Ascending aorta (tissue), 2 donors: ENCODE results near the gene NEK10. TPM values are rescaled to one million over a fixed set of nuclear protein-coding genes. Genes with fewer than 3 reads are reported as not detected.

Source experiments
- DNase-seq, 2 donors: peaks; one replicate each; pipeline ENCODE4 v3.0.0-alpha.2; 2019; ENCODE audit warnings: low spot score in 2 of 2
- H3K27ac ChIP-seq, 2 donors: fragments of 200-600 bp; sonication (generic); one replicate each; pipeline ENCODE4 v1.5.1; 2016 to 2017; ENCODE audit warnings: mild to moderate bottlenecking in 1 of 2
- H3K27me3 ChIP-seq: fragments of 200-600 bp; sonication (generic); one replicate; pipeline ENCODE4 v1.5.1; 2017
- H3K36me3 ChIP-seq, 2 donors: fragments of 200-600 bp; sonication (generic); one replicate each; pipeline ENCODE4 v1.5.1; 2016
- H3K4me1 ChIP-seq, 2 donors: fragments of 200-600 bp; sonication (generic); one replicate each; pipeline ENCODE4 v1.5.1; 2016 to 2017; ENCODE audit warnings: mild to moderate bottlenecking in 1 of 2
- H3K4me3 ChIP-seq, 2 donors: fragments of 200-600 bp; sonication (generic); one replicate each; pipeline ENCODE4 v1.5.1; 2016 to 2017; ENCODE audit warnings: mild to moderate bottlenecking in 1 of 2
- H3K9me3 ChIP-seq, 2 donors: fragments of 200-600 bp; sonication (generic); one replicate each; pipeline ENCODE4 v1.5.1; 2016
- intact Hi-C: fragments of 100-400 bp; cut with DNase I; formaldehyde crosslinking; loops from one replicate; pipeline ENCODE4 v1.15.1; 2023
- total RNA-seq: library from RNA; depleted of rRNA; stranded (reverse); fragments of >200 nt; gene quantifications from one replicate; pipeline ENCODE4 v1.1.0, GENCODE V29; 2016
- TF ChIP-seq, protein P1 (sequence below), 3 experiments: fragments of 200-600 bp in 2 of 3; fragments of 450-650 bp in 1 of 3; sonication (generic) in 2 of 3; IDR thresholded peaks; one replicate each; pipeline ENCODE4 v1.5.1; 2016 to 2019; ENCODE audit warnings: antibody characterized with exemption in 3 of 3, mild to moderate bottlenecking in 1 of 3, moderate library complexity in 1 of 3

The NEK10 gene
- total RNA-seq, 1 donor from 2014 or later, result not detected

DNA sequence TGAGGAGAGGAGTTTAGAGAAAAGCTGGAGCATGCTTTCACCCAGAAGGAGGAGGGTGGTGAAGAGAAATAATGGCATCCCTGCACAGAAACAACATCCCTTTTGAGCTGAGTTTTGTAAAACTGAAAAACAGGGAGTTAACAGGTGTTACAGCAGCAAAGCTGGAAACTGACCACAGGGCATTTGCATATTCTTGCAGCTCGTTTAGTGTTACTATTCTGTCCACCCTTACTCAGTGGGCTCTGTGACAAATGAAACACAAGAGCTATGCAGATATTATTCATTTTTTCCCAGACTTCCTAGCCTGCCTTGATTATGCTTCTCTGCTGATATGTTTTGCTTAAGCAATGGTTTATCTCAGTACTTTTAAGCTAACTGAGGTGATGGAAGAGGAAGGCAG is 272.0 kb downstream of the NEK10 start:
- Histone ChIP-seq H3K36me3 (no peaks in the 10 kb centered on the region), H3K4me3 (no peak overlapping the region), H3K27ac (no peak overlapping the region), H3K4me1 (peaks cover 5 to 16% of the 10 kb centered on the region in 2 donors), H3K27me3 (no peaks in the 10 kb centered on the region), H3K9me3 (no peaks in the 10 kb centered on the region)
- no peak for DNase-seq
- TF ChIP-seq, protein P1, sequence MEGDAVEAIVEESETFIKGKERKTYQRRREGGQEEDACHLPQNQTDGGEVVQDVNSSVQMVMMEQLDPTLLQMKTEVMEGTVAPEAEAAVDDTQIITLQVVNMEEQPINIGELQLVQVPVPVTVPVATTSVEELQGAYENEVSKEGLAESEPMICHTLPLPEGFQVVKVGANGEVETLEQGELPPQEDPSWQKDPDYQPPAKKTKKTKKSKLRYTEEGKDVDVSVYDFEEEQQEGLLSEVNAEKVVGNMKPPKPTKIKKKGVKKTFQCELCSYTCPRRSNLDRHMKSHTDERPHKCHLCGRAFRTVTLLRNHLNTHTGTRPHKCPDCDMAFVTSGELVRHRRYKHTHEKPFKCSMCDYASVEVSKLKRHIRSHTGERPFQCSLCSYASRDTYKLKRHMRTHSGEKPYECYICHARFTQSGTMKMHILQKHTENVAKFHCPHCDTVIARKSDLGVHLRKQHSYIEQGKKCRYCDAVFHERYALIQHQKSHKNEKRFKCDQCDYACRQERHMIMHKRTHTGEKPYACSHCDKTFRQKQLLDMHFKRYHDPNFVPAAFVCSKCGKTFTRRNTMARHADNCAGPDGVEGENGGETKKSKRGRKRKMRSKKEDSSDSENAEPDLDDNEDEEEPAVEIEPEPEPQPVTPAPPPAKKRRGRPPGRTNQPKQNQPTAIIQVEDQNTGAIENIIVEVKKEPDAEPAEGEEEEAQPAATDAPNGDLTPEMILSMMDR (IDR thresholded peaks at IDR 0.05), result no peak
- intact Hi-C loops, result no loop called here

DNA sequence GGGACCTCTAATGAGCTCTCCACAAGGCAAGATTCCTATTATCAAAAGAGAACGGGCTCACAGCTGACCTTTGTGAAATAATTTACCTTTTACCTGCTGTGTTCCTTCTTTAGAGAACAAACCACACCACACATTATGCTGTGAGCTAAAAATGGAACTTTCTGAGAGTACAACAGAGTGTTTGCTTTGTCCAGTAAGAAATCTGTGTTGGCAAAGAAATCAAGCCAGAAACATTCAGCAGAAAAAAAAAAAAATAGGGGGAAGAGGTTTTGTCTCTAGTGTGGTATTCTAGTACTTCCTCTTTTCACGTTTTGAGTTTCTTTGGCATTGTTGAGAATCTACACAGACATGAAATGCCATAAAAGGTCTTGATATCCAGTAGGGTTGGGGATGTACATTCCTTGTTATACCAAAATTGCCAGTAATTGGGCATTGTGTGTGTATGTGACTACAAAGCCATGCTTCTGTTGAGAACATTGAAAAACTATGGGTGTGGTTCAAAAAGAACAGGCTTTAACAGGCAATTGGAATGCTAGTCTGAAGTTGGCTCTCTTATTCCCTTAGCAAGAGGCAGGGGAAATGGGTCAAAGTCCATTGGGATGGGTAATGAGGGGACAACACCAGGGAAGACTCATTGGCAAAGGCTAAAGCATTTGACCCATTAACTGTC is 273.5 kb downstream of the NEK10 start:
- no peaks in the 10 kb centered on the region for H3K27me3 ChIP-seq
- intact Hi-C loops, result no loop called here
- no peak overlapping the region for H3K4me3 ChIP-seq
- DNase-seq, result no peak
- H3K36me3 ChIP-seq, result no peaks in the 10 kb centered on the region
- no peaks in the 10 kb centered on the region for H3K9me3 ChIP-seq
- TF ChIP-seq, protein P1 (IDR thresholded peaks at IDR 0.05), result no peak
- H3K4me1 ChIP-seq, result peaks cover 5 to 18% of the 10 kb centered on the region in 2 donors
- H3K27ac ChIP-seq, result no peak overlapping the region

GRCh38 chr3:27094721-27095120 is 274.5 kb downstream of the NEK10 start:
- DNase-seq, result no peak
- Histone ChIP-seq H3K36me3 (no peaks in the 10 kb centered on the region), H3K4me3 (no peak overlapping the region), H3K9me3 (no peaks in the 10 kb centered on the region), H3K4me1 (peaks cover 5 to 28% of the 10 kb centered on the region in 2 donors), H3K27me3 (no peaks in the 10 kb centered on the region), H3K27ac (no peak overlapping the region)
- intact Hi-C loops, result no loop called here
- TF ChIP-seq, protein P1 (IDR thresholded peaks at IDR 0.05), result no peak

- Histone ChIP-seq H3K9me3 (no peaks in the 10 kb centered on the region), H3K4me1 (peaks cover 5 to 34% of the 10 kb centered on the region in 2 donors), H3K27ac (no peak overlapping the region), H3K27me3 (no peaks in the 10 kb centered on the region), H3K4me3 (no peak overlapping the region), H3K36me3 (no peaks in the 10 kb centered on the region)
- TF ChIP-seq, protein P1 (IDR thresholded peaks at IDR 0.05), result no peak
- intact Hi-C loops, result no loop called here
- DNase-seq, result no peak
Measured at GRCh38 chr3:27093771-27094170, 275.4 kb downstream of the NEK10 start.

GRCh38 chr3:27090275-27091041 is 278.7 kb downstream of the NEK10 start:
- Histone ChIP-seq H3K9me3 (no peaks in the 10 kb centered on the region), H3K27me3 (no peaks in the 10 kb centered on the region), H3K4me1 (peaks cover 5 to 36% of the 10 kb centered on the region in 2 donors), H3K27ac (no peak overlapping the region), H3K36me3 (no peaks in the 10 kb centered on the region), H3K4me3 (no peak overlapping the region)
- no peak for DNase-seq
- intact Hi-C loops, result no loop called here
- TF ChIP-seq, protein P1 (IDR thresholded peaks at IDR 0.05), result no peak
